GM12873 (cell line): Measurements from ENCODE around the gene KIFC3.

ENCODE experiments used
- TF ChIP-seq, protein P1 (sequence below): IDR thresholded peaks from 2 replicates; pipeline ENCODE4 v1.5.1; 2012; ENCODE audit warnings: low read depth, mild to moderate bottlenecking, moderate library complexity, low read length, control low read depth; ENCODE audit not compliant: insufficient read depth; ENCODE audit errors: missing control alignments

The KIFC3 gene

DNA sequence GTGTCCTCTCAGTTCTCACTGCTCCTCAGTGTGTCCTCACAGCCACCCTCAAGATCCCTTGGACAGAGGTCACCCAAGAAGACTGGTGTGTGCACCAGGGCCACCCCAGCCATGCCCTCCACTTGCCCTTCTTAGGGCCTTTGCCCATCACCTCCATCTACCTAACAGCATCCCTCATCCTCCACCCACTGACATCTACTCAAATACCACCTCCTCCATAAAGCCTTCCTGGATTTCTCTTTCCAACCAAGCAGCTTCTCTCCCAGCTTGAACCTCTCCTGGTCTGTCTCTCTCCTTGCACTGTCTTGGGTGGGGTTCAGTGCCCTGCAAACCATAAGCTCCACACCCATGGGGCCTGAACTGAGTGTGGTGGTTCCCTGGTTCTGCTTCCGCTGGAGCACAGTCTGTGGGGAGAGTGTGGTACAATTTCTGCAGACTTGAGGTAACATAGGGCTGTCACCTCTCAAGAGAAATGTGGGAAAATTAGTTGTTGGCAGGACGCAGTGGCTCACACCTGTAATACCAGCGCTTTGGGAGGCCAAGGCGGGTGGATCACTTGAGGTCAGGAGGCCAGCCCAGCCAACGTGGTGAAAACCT, 52.3 kb downstream of the KIFC3 start:
- TF ChIP-seq, protein P1, sequence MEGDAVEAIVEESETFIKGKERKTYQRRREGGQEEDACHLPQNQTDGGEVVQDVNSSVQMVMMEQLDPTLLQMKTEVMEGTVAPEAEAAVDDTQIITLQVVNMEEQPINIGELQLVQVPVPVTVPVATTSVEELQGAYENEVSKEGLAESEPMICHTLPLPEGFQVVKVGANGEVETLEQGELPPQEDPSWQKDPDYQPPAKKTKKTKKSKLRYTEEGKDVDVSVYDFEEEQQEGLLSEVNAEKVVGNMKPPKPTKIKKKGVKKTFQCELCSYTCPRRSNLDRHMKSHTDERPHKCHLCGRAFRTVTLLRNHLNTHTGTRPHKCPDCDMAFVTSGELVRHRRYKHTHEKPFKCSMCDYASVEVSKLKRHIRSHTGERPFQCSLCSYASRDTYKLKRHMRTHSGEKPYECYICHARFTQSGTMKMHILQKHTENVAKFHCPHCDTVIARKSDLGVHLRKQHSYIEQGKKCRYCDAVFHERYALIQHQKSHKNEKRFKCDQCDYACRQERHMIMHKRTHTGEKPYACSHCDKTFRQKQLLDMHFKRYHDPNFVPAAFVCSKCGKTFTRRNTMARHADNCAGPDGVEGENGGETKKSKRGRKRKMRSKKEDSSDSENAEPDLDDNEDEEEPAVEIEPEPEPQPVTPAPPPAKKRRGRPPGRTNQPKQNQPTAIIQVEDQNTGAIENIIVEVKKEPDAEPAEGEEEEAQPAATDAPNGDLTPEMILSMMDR, result no peak

DNA sequence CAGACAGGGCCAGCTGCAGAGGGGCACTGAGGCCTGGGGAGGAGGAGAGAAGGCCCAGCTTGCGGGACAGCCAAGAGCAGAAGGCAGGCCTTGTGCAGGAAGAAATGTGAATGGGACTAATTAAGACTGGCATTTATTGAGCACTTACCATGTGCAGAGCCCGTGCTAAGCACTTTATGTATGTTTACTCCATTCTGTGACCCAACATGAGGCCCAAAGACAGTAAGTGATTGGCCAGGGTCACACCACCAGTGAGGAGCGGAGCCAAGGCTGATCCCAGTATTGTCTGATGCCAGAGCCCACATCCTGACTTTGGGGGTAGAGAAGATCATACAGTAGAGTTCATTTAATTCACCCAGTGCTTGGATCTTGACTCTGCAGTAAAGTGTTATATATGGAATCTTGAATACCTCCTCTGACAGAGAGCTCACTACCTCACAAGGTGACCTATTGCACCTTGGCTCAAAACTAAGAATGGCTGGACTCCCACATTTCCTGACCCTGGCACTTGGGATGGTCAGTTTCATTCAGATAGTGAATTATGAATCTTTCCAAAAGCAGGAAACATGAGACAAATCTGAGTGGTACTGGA, 53.1 kb downstream of the KIFC3 start:
- TF ChIP-seq, protein P1, result no peak

DNA sequence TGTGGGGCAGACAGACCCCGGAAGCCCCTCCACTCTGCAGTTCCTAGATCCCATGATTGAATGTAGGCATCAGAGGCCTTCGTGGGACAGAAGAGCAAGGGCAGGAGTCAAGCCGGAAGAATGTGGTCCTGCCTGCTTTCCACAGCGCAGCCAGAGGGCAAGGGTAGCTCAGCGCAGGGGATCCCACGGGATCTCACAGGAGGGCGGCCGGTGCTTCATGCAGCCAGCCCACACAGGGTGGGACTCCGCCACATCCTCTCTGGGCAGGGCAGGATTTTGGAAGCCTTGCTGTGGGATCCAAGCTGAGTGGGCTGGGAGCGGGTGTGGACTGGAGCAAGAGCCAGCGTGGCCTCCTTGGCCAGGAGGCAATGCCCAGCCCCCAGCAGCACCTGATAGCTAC, 53.7 kb downstream of the KIFC3 start:
- TF ChIP-seq, protein P1, result no peak

DNA sequence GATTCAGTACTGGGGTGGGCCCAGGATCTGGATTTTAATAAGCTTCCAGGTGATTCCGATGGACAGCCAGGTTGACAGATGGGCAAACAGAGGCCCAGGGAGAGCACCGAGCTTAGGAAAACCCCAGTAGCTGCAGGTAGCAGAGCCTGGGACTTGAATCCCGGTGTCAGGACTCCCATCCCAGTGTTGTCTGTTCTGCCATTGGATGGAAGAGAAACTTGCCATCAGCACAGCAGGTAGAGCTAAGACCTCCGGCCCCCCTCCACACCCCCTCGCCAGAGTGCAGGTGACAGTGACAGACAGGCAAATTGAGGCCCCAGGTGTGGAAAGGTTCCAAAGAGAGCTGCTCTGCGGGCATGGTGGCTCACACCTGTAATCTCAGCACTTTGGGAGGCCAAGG, 54.3 kb downstream of the KIFC3 start:
- TF ChIP-seq, protein P1, result no peak

DNA sequence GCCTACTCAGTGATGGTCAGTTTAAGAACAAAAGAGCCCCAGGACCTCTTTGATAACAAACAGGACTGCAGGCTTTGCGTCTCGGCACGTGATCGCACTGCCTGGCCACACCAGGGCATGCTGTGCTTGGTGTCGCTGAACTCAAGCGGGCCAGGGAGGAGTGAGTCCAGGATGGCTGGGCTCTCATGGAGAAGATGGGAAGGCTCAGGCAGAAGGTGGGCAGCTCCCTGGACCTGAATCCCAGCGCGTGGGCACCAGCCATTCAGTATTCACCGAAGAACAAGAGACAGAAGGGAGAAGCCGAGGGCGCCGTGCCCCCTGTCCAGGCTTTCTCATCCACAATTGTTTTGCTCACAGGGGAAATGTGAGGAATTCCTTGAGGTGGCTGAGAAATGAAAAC, 54.8 kb downstream of the KIFC3 start:
- TF ChIP-seq, protein P1, result no peak

DNA sequence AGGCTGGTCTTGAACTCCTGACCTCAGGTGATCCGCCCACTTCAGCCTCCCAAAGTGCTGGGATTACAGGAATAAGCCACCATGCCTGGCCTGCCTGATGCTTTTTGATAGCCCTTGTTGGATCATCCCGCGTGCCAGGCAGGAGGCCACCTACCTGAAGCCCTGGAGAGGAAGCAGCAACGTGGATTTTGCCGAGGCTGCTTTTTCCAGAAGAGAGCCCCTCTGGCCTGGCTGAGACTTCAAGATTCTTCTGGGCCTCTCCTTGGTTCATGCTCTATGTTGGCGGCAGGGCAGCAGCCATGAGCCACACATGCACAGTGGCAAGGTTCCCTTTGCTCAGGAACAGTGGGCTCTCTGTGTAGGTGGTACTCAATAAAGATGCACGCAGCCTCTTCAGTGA, 55.2 kb downstream of the KIFC3 start:
- TF ChIP-seq, protein P1, result no peak

GRCh38 chr16:57745768-57746167, 56.5 kb downstream of the KIFC3 start:
- TF ChIP-seq, protein P1, result no peak

- TF ChIP-seq, protein P1, result no peak
Observed at GRCh38 chr16:57744642-57744903, 57.7 kb downstream of the KIFC3 start.
